ENCODE measurements around the gene LSM14B.
"Not testable (repeated sequence)": the region's sequence is repeated elsewhere in the genome, so short reads cannot be mapped to it uniquely, and the experiment has no call there.

LSM14B gene

GRCh38 chr20:62114894-62115293, 7.4 kb upstream of the LSM14B start:
- no peak for DNase-seq

DNA sequence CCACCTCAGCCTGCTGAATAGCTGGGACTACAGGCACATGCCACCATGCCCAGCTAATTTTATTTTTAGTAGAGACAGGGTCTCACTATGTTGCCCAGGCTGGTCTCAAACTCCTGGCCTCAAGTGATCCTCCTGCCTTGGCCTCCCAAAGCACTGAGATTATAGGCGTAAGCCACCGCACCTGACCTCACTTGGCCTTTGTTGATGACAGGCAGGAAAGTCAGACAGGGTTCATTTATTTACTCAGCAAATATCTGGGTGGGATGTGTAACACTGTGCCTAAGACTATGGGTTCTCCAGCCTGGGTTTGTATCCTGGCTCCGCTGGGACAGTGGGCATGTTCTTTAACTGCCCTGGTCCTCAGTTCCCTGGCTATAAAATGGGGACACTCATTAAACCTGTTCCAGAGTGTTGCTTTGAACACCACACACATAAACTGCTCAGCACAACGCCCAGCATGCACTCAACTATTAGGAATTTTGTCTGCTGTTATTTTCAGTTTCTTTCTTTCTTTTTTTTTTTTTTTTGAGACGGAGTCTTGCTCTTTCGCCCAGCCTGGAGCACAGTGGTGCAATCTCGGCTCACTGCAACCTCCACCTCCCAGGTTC, 6.4 kb upstream of the LSM14B start:
- not testable (repeated sequence) for DNase-seq

DNA sequence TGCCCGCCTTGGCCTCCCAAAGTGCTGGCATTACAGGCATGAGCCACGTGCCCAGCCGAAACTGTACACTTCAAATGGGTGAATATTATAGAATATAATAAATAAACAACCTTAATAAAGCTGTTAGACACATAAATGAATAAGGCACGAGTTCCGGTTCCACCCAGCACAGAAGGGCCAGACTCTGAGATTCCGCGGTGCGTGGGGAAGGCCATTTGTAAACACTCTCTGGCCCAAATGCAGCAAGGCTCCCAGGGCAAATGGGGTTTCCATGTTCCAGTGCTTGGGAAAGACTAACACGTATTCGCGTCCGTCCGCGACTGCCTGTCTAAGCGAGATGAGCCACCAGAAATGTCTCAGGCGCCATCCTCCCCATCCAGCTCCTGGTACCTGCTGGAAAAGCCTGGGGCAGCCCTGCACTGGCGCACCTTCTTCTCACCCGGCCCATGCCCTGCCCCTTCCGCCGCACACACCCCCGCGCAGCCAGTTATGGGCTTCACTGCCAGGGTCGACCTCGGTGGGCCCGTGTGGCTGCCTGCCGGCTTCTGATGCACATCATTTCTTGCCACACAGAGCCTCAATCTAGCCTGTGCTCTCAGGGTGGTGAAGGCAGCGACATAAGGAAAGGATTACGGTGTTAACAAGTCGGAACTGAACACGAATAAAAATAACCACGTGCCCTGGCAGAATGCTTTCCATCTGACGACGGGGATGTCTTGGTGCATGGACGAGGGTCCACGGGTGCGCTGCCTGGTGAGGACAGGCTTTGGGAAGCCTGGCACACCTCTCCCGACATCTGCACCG, 5.5 kb upstream of the LSM14B start:
- no peak for DNase-seq

- no peak for DNase-seq
These were observed 5.0 kb upstream of the LSM14B start for GRCh38 chr20:62117362-62117646.

GRCh38 chr20:62117658-62118057, 4.6 kb upstream of the LSM14B start:
- no peak for DNase-seq

- no peak for DNase-seq
These were observed 3.9 kb upstream of the LSM14B start for GRCh38 chr20:62118113-62119043.

DNA sequence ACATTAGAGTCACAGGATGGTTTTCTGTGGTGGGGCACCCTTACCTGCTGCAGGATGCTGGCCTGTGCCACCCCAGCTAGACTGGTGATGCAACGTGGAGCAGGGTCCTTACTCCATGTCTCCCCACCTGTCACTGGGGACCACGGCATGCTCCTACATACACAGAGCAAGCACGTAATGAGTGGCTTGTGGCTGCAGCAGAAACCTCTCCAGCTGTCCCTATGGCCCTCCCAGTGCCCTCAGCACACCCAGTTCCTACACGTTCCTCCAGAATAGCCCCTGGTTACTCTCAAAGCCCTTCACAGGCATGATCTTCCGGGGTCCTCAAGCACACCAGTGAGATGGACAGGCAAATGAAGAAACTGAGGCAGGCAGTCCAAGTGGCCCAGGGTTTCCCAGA, 3.2 kb upstream of the LSM14B start:
- no peak for DNase-seq

- DNase-seq, result no peak
These were observed 2.5 kb upstream of the LSM14B start for GRCh38 chr20:62119591-62120364.

DNA sequence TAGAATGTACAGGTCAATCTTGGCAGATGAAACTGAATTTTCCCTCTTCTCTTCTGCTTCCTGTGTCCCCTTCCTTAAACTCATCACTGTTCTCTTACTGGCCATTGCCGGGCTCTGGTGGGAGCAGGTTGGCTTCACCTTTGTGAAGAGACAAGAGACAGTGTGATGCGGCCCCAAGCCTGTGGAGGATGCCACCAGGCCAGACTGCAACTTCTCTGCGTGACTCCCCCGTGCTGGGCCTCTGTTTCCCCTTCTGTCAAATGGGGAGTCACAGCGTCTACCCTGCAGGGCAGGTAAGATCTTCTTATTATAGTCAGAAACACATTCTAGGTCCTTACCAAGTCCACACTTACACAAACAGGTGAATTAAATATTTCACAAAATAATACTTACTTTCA, 1.9 kb upstream of the LSM14B start:
- no peak for DNase-seq

DNA sequence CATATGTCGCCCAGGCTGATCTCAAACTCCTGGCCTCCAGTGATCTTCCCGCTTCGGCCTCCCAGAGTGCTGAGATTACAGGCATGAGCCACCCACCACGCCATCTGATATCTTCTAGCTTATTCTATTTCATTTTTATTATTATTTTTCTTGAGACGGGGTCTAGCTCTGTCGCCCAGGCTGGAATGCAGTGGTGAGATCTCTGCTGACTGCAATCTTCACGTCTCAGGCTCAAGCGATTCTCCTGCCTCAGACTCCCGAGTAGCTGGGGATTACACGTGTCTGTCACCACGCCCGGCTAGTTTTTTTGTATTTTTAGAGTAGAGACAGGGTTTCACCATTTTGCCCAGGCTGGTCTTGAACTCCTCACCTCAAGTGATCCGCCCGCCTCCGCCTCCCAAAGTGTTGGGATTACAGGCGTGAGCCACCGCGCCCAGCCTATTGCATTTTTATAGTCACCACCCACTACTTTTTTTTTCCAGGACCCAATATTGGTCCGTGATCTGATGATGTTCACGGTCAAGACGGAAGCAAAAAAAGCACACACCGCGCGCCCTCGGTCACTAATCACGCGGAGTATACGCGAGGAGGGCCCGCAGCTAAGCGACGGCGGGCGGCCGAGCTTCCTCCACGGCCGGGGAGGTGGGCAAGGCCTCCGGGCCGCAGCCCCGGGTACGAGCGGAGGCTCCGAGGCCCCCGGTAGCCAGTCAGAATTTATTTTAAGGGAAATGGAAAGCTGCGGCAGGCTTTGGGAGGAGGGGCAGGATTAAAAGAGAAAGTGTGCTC, 1.1 kb upstream of the LSM14B start:
- no peak for DNase-seq

DNA sequence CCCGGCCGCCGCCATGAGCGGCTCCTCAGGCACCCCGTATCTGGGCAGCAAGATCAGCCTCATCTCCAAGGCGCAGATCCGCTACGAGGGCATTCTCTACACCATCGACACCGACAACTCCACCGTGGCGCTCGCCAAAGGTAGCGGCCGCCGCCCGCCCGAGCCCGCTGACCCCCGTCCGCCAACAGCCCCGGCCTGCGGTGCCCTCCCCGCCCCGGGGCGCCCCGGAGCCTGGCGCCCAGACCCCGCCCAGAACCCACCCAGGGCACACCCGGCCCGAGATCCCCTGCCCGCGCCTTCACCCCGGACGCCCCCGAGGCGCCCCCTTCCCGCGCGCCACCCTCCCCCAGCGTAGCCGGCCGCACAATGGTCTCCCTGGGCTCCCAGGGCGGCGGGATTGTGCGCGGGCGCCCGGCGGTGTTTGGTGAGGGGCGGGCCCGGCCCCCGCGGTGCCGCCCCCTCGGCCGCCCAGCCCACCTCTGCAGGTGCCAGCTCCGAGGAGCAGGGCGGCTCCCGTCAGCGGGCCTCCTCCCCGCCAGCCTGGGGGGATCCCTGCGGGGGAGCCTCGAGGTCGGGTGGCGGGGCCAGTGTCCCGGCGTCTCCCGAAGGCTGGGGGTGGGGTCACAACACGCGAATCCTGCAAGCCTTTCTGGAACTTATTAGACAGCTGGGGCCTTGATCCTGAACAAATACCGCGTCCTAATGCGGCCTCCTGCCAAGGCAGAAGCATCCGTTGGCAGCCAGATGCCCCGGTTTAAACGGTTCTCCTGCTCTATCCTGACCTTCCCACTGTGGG, 577 bp downstream of the LSM14B start:
- peak; percentile 67 for DNase-seq

GRCh38 chr20:62123450-62124118, 1.3 kb downstream of the LSM14B start:
- DNase-seq, result no peak

- DNase-seq, result no peak
These were observed 3.9 kb downstream of the LSM14B start for GRCh38 chr20:62126141-62126540.

- DNase-seq, result no peak
These were observed 5.5 kb downstream of the LSM14B start for GRCh38 chr20:62127799-62128198.

DNA sequence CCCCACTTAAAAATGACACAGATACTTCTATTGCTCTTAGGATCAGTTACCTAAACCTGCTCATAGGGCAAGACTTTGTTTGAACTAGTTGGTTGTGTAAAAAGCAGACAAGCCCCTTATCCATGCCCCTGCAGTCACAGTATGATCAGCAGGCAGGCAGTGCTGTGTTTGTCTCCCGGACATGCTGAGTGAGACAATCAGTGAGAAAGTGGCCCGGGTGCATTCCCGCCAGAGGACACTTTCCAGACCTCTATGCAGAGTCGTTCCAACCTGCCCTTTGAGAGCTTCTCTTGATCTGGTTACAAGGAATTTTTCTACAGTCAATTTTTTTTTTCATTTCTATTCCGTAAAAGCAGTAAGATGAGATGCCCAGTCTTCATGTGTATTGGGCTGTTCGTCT, 6.2 kb downstream of the LSM14B start:
- no peak for DNase-seq

DNA sequence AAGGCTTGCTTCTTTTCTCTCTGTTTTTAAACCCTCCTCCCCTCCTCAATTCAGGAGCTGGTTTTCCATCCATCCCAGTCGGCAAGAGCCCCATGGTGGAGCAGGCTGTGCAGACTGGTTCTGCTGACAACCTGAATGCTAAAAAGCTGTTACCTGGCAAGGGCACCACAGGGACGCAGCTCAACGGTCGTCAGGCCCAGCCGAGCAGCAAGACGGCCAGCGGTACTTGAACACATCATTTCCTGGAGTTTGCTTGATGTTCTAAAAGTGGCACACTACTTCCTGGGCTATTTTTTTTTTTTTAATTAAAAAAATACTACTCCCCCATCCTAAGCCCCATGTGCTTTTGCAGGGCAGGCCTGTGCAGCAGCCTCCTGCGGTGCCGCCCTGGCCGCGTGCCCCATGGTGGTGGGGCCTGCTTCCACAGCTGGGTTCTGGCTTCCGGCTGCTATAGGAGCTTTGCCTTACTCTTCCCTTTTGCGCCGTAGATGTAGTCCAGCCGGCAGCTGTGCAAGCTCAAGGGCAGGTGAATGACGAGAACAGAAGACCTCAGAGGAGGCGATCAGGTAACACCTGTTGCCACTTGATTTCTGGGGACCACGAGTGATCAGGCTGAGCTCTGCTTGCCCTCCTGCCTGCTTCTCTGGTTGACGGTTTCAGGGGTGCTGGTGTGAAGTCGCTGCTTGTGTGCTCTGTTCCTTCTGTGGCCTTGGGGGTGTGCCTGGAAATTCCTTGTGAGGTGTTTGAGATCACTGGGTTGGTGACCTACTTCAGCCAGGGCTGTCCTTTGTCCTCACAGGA, 7.7 kb downstream of the LSM14B start:
- no peak for DNase-seq

GRCh38 chr20:62131560-62132320, 9.5 kb downstream of the LSM14B start:
- no peak for DNase-seq

DNA sequence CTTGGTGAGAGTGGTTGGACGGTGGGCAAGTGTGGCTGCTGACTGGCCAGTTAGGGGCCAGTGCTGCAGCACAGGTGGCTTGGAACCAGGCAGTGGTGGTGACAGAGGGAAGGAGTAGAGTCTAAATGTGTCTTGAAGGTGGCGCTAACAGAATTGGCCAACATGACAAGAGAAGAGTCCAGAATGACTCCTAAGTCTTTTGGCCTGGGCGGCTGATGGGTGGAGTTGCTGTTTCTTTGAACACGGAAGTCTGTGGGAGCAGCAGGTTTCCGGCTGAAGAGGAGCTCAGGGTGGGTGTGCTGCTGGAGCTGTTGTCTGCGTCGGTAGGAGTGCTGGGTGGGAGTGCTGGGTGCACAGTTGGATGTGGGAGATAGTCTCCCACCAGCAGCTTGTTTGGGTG, 10.1 kb downstream of the LSM14B start:
- DNase-seq, result no peak

Data from left hindlimb (tissue), 1 donor.